GM21717 (cell line): ENCODE measurements around the gene NEXN.
A peak's percentile ranks its signal among the peaks of the same experiment; 100 is the strongest.
"Not testable (repeated sequence)": the region's sequence is repeated elsewhere in the genome, so short reads cannot be mapped to it uniquely, and the experiment has no call there.

Source experiments
- ATAC-seq: cut with Tn5 transposase; IDR thresholded peaks from one replicate; pipeline ENCODE4 v1.9.1; 2021; ENCODE audit warnings: mild to moderate bottlenecking, moderate library complexity; ENCODE audit not compliant: unreplicated experiment

NEXN gene

DNA sequence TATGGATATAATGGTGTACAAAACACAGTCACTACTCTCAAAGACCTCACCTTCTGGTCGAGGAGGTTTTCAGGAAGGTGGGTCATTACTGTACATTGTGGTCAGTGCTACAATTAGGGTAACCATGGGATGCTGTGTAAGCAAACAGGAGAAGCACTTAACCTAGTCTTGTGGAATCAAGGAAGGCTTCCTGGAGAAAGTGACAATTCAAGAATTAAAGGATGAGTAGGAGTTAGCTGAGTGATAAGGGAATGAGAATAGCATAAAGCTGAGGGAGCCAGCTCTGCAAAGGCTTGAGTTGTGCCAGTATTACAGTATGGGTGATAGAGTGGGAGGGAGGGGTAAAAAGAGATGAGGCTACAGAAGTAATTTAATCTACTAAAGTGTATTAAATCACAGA lies 17.2 kb downstream of the NEXN start:
- no peak for ATAC-seq

GRCh38 chr1:77906019-77906545 lies 17.7 kb downstream of the NEXN start:
- no peak for ATAC-seq

- ATAC-seq: no peak
These were observed 18.2 kb downstream of the NEXN start for GRCh38 chr1:77906624-77907023.

- ATAC-seq: no peak
These were observed 21.7 kb downstream of the NEXN start for GRCh38 chr1:77910116-77910515.

- ATAC-seq: not testable (repeated sequence)
These were observed 30.5 kb downstream of the NEXN start for GRCh38 chr1:77918918-77919317.

GRCh38 chr1:77925518-77925917 lies 37.1 kb downstream of the NEXN start:
- no peak for ATAC-seq

DNA sequence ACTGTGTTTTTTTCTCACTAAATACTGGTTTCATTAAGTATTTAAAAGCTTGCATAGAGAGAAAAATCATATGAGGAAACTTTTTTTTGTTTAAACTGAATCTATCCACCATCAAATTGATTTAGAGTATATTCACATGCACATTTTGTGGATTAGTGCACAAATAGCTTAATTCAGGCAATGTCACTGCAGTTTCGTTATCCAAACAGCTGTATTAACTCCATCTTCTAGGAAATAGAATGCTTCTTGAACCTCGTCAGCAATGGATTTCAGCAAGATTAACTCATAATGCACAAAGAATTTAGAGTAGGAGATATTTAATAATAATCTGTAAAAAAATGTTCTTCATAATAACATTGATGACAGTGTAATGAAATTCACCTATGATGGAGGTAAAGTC lies 37.5 kb downstream of the NEXN start:
- ATAC-seq: no peak

- no peak for ATAC-seq
These were observed 38.3 kb downstream of the NEXN start for GRCh38 chr1:77926561-77927357.

DNA sequence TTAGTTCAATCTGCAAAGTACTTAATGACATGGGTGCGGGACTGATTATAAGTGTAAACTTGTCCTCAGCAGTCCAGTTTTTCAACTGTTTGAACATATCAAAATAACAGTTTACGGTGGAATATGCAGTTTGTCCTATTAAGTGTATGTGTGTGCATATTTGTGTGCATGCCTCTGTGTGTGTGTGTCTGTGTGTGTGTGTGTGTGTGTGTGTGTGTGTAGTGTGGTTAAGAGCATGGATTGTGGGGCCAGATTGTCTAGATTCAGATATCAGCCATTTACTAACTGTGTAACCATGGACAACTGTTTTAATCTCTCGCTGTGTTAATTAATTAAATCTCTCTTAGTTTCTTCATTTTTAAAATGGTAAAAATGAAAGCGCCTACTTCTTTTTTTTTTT lies 39.0 kb downstream of the NEXN start:
- no peak for ATAC-seq

- no peak for ATAC-seq
These were observed 41.4 kb downstream of the NEXN start for GRCh38 chr1:77929806-77930205.

GRCh38 chr1:77938651-77939050 lies 50.2 kb downstream of the NEXN start:
- no peak for ATAC-seq

DNA sequence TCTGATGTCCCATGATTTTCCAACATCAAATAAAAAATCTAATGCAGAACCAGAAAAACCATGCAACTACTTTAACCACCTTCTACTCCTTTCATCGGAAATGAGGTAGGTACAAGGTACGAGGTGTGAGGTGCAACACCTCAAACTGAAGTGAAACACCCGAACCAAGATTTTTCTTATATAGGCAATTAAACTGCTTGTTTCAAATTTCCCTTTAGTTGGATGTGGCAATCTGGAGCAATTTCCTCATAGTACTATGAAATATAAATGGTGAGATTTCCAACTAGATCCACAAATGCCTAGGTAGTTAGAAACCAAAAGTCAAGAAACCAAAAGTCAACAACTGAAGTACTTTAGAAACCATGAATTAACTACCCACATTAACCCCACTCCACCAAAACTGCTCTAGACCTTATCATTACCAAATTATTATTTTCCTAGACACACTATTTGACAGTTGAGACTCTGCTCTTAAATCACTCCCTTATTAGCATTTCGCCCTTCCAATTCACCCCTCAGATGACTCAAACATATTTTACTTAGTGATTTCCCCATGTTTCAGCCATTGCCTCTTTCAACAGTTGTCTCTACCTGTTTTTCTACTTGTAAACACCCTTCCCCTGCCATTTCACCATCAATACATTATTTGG lies 52.6 kb downstream of the NEXN start:
- ATAC-seq: no peak

GRCh38 chr1:77942400-77943140 lies 54.1 kb downstream of the NEXN start:
- ATAC-seq: no peak

DNA sequence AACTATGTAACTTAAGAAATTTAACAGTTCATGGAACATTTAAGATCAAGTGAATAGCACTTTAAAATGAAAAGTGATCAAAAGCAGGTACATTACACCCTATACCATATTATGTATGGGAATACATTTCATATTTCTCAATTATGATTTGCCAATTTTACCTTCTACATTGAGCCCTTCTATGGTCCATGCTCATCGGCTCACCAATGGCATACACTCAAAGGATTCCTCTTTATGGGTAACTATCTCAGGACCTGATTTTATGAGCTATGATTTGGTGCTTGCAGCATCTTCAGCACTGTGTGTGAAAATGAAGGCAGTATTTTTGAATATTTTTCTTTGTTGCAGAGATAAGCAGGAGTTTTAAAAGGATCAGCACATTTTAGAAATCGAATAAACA lies 56.9 kb downstream of the NEXN start:
- ATAC-seq: no peak

DNA sequence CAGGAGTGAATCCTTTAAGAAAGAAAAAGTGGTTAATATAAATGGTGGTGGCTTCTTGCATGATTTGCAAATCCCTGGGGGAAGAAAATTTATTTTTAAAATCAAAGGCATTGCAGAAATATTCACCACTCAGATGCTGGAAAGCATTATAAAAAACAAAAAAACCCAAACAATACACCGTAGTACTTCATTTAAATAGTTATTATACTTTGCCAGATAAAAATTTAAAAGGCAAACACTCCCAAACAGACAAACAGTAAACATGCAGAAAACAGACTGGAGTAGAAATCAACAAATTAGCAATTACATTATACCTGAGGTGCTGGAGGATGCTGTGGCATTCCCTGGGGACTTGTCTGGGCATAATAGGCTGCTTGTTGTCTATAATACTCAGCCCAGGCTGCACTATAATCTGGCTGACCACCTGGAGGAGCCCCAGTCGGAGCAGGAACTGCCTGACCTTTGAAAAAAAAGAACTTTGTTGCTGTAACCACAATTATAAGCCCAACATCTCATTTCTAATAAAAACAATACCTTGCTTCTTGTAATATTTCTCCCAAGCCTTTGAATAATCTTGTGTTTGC lies 60.5 kb downstream of the NEXN start:
- peak; percentile 43 for ATAC-seq

DNA sequence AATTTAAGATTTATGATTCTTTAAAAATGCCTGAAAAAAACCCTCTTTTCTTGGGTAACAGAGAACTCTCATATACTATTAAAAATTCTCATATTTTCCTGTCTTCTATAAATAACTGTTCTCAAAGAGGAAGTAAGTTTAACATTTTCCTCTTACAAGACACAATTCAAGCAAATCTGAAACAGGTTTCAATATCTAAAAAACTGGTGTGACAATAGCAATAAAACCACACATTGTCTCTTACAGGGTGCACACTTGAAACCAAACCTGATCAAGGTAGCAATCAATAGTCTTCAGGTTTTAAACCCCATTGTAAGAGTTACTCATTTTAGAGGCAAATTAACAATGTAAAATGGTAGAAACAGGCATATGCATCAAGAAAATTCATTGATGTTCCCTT lies 62.4 kb downstream of the NEXN start:
- peak; percentile 74 for ATAC-seq

DNA sequence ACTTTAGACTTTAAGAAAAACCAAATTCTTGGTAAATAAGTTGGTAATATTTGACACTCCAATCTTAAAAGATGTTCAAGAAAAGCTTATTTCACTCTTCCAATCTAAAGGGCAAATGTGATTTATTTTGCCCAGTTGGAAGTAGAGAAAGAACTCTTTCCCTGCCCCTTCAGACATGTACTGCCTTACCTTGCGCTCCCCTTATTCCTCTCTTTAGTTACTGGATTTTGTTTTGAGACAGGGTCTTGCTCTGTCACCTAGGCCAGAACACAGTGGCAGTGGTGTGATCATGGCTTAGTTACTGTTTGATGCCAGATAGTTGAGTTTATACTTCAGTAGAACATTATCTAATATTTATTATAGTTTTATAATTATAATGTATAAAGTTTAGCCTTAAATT lies 62.9 kb downstream of the NEXN start:
- ATAC-seq: no peak

DNA sequence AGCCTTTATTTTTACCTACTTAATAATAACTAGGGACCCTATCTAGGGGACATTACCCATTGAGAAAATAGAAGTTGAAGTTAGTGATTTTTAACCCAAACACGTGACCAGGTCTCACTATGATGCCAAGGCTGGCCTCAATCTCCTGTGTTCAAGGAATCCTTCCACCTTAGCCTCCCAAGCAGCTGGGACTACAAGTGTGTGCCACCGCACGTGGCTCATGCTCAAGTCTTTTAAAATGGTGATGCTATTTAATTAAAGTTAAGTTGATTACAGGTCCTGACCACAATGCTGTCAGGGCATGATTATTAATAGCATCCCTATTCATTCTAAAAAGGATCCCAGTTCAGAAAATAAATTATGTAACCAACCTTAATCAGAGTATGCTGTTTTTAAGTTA lies 65.5 kb downstream of the NEXN start:
- no peak for ATAC-seq

GRCh38 chr1:77954521-77954920 lies 66.1 kb downstream of the NEXN start:
- ATAC-seq: no peak

DNA sequence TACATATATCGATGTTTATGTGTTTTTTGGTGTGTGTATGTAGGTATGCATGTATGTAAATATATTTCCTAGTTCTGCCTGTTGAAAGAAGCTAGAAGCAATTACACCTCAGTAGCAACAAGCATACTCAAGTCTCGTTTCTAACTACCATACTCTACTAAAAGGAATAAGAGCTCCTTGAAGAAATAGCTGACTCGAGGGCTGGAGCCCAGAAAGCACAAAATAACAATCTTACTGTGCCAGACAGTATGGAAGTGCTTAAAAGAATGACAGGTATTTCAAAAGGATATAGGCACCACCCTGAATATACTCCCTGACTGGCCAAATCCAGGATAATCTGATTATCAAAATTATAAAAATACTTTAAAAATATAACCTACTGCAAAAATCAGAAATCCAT lies 67.3 kb downstream of the NEXN start:
- ATAC-seq: no peak

DNA sequence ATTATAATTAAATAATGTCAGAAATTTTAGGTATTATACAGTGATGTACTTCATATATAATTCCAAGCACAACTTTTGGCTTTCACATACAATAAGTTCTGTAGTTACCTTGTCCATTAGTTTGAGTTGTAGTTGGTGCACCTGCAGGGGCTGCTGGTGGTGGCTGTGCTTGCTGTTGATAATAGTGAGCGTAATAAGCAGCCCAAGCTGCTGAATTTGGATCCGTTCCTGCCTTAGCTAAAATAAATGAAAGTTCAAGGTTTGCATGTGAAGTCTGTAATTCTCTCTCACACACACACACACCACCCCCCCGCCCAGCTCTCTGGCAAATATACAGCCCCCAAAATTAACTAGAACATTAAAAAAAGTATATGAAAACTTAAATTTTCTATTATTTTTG lies 68.0 kb downstream of the NEXN start:
- ATAC-seq: no peak
